HCT116 (cell line): ENCODE data around the gene LYAR. TPM values are rescaled to one million over a fixed set of nuclear protein-coding genes. Genes with fewer than 3 reads are reported as not detected.

Experiments
- ATAC-seq: fragments of 200-7000 bp; cut with Tn5 transposase; 2 replicates; pipeline ENCODE4 v1.9.1; 2020; ENCODE audit warnings: mild to moderate bottlenecking, moderate library complexity
- BruUV-seq: library from RNA; stranded (reverse); fragments of 400-500 nt; replicated peaks from 2 replicates; lab custom pipeline; 2021; lab: Mats Ljungman, UMichigan
- CTCF ChIA-PET: fragments of 300-600 bp; sonication (Branson Sonifier 250); formaldehyde crosslinking; loops from one replicate; lab custom pipeline; 2021; ENCODE audit warnings: antibody characterized with exemption; lab: Charles Lee
- POLR2A ChIA-PET: fragments of 300-600, 350-600 bp; sonication (Branson Sonifier 250); formaldehyde crosslinking; loops from one replicate; lab custom pipeline; 2021; ENCODE audit warnings: antibody characterized with exemption; lab: Charles Lee
- RAD21 ChIA-PET, 2 experiments: fragments of 300-600 bp; sonication (Branson Sonifier 250); formaldehyde crosslinking; loops; one replicate each; lab custom pipeline; 2023; ENCODE audit warnings: low total read pairs in 2 of 2; ENCODE audit not compliant: uncharacterized antibody in 2 of 2, unreplicated experiment in 2 of 2, low non-redundant PET in 1 of 2; lab: Charles Lee
- DNase-seq: peaks from one replicate; pipeline ENCODE4 v3.0.0-alpha.2; 2010; ENCODE audit warnings: low read depth, low spot score
- H2AFZ ChIP-seq: fragments of 200-600 bp; shearing (Covaris generic), sonication (generic); 2 replicates; pipeline ENCODE4 v1.6.1; 2017; ENCODE audit warnings: low read depth, mixed run types, mixed read lengths, antibody characterized with exemption, low read length; ENCODE audit not compliant: poor library complexity, severe bottlenecking
- H3K27ac ChIP-seq: 2 replicates; pipeline ENCODE4 v1.5.1; 2012; ENCODE audit warnings: low read depth, low read length
- H3K27me3 ChIP-seq: fragments of 200-600 bp; sonication (generic); 2 replicates; pipeline ENCODE4 v1.6.1; 2016; ENCODE audit warnings: mixed run types, low read length, mixed read lengths; ENCODE audit not compliant: insufficient read depth
- H3K36me3 ChIP-seq, 2 experiments: fragments of 200-500 bp in 1 of 2; fragments of 200-600 bp in 1 of 2; sonication (Bioruptor generic) in 1 of 2; sonication (generic) in 1 of 2; 2 replicates each; pipeline versions ENCODE4 v1.5.1 to v1.6.1; 2014 to 2016; ENCODE audit warnings: low read length in 2 of 2, inconsistent platforms in 1 of 2, mixed read lengths in 1 of 2, mixed run types in 1 of 2; ENCODE audit not compliant: insufficient read depth in 2 of 2, control insufficient read depth in 1 of 2
- H3K4me1 ChIP-seq, 2 experiments: fragments of 200-600 bp in 1 of 2; sonication (generic) in 1 of 2; 2 replicates each; pipeline versions ENCODE4 v1.5.1 to v1.6.1; 2012 to 2017; ENCODE audit warnings: low read length in 2 of 2, inconsistent platforms in 1 of 2, mild to moderate bottlenecking in 1 of 2, mixed read lengths in 1 of 2, mixed run types in 1 of 2, moderate library complexity in 1 of 2; ENCODE audit not compliant: insufficient read depth in 2 of 2, control insufficient read depth in 1 of 2
- H3K4me2 ChIP-seq: fragments of 200-600 bp; sonication (generic); 2 replicates; pipeline ENCODE4 v1.6.1; 2017; ENCODE audit warnings: mixed run types, low read length, mixed read lengths
- H3K4me3 ChIP-seq, 2 experiments: fragments of 200-600 bp in 1 of 2; sonication (generic) in 1 of 2; replicated peaks in 1 of 2; 2 replicates each; pipeline ENCODE4 v1.5.1; 2011 to 2016; ENCODE audit warnings: low read length in 2 of 2, control low read depth in 1 of 2, low read depth in 1 of 2, mild to moderate bottlenecking in 1 of 2, mixed read lengths in 1 of 2, mixed run types in 1 of 2
- H3K79me2 ChIP-seq: fragments of 200-600 bp; sonication (generic); 2 replicates; pipeline ENCODE4 v1.6.1; 2017; ENCODE audit warnings: mild to moderate bottlenecking, mixed run types, low read length, moderate library complexity, mixed read lengths; ENCODE audit not compliant: insufficient read depth
- H3K9ac ChIP-seq: fragments of 200-600 bp; sonication (generic); 2 replicates; pipeline ENCODE4 v1.6.1; 2016; ENCODE audit warnings: low read length, mixed read lengths
- H3K9me2 ChIP-seq: fragments of 200-600 bp; sonication (generic), shearing (Covaris generic); 2 replicates; pipeline ENCODE4 v1.6.1; 2017; ENCODE audit warnings: mixed run types, mild to moderate bottlenecking, moderate library complexity; ENCODE audit not compliant: insufficient read depth
- H3K9me3 ChIP-seq, 2 experiments: fragments of 200-500 bp in 1 of 2; fragments of 200-600 bp in 1 of 2; sonication (Bioruptor generic) in 1 of 2; sonication (generic) in 1 of 2; 2 replicates each; pipeline ENCODE4 v1.6.1; 2014 to 2017; ENCODE audit warnings: low read length in 2 of 2, mixed read lengths in 2 of 2, inconsistent platforms in 1 of 2, low read depth in 1 of 2, mild to moderate bottlenecking in 1 of 2, mixed run types in 1 of 2, moderate library complexity in 1 of 2; ENCODE audit not compliant: control insufficient read depth in 1 of 2, insufficient read depth in 1 of 2
- H4K20me1 ChIP-seq: fragments of 200-600 bp; sonication (generic), shearing (Covaris generic); 2 replicates; pipeline ENCODE4 v1.6.1; 2017; ENCODE audit warnings: mixed run types, mild to moderate bottlenecking, moderate library complexity; ENCODE audit not compliant: insufficient read depth
- CEBPB ChIP-seq: IDR thresholded peaks from 2 replicates; pipeline ENCODE4 v1.6.1; 2012; ENCODE audit warnings: low read depth
- ELF1 ChIP-seq: IDR thresholded peaks from 2 replicates; pipeline ENCODE4 v1.6.1; 2012; ENCODE audit warnings: low read depth, borderline replicate concordance
- EZH2 ChIP-seq: fragments of 200-600 bp; sonication (generic); IDR thresholded peaks from 2 replicates; pipeline ENCODE4 v1.6.1; 2017; ENCODE audit warnings: antibody characterized with exemption, mixed run types
- EZH2phosphoT487 ChIP-seq: fragments of 200-600 bp; IDR thresholded peaks from 2 replicates; pipeline ENCODE4 v1.6.1; 2018; ENCODE audit warnings: antibody characterized with exemption, borderline replicate concordance
- FOSL1 ChIP-seq: IDR thresholded peaks from 2 replicates; pipeline ENCODE4 v1.6.1; 2012; ENCODE audit warnings: low read depth
- POLR2AphosphoS5 ChIP-seq: IDR thresholded peaks from 2 replicates; pipeline ENCODE4 v1.6.1; 2011; ENCODE audit warnings: mild to moderate bottlenecking, low read depth, low read length, moderate library complexity
- RAD21 ChIP-seq: IDR thresholded peaks from 2 replicates; pipeline ENCODE4 v1.6.1; 2012; ENCODE audit warnings: low read depth, mild to moderate bottlenecking
- SIN3A ChIP-seq: IDR thresholded peaks from 2 replicates; pipeline ENCODE4 v1.6.1; 2012; ENCODE audit warnings: low read depth
- SP1 ChIP-seq: IDR thresholded peaks from 2 replicates; pipeline ENCODE4 v1.6.1; 2012; ENCODE audit warnings: low read depth
- SRF ChIP-seq: IDR thresholded peaks from 2 replicates; pipeline ENCODE4 v1.6.1; 2012; ENCODE audit warnings: low read depth
- TCF7L2 ChIP-seq: IDR thresholded peaks from 2 replicates; pipeline ENCODE4 v1.7.0; 2011; ENCODE audit warnings: borderline replicate concordance, inconsistent platforms; ENCODE audit not compliant: insufficient read depth, insufficient read length; ENCODE audit errors: extremely low read depth
- YY1 ChIP-seq: IDR thresholded peaks from 2 replicates; pipeline ENCODE4 v1.6.1; 2011; ENCODE audit warnings: low read length, low read depth, moderate library complexity, mild to moderate bottlenecking; ENCODE audit not compliant: insufficient replicate concordance; ENCODE audit errors: extremely low read depth
- ZFX ChIP-seq: fragments of 450-650 bp; IDR thresholded peaks from 2 replicates; pipeline ENCODE4 v1.6.1; 2017
- ZNF274 ChIP-seq: fragments of 200-500 bp; sonication (Bioruptor generic); IDR thresholded peaks from 2 replicates; pipeline ENCODE4 v1.6.1; 2014; ENCODE audit warnings: mild to moderate bottlenecking, low read depth, low read length, inconsistent platforms
- intact Hi-C: fragments of 100-400 bp; cut with micrococcal nuclease; formaldehyde crosslinking; loops from 2 replicates; pipeline ENCODE4 v1.10.0; 2022
- total RNA-seq: library from RNA; stranded (reverse); gene quantifications from one replicate; pipeline ENCODE4 v1.2.1, GENCODE V29; 2021; ENCODE audit not compliant: unreplicated experiment
- TF ChIP-seq, protein P1 (sequence below): IDR thresholded peaks from 2 replicates; pipeline ENCODE4 v1.6.1; 2011; ENCODE audit warnings: mild to moderate bottlenecking, low read length, moderate library complexity; ENCODE audit not compliant: insufficient replicate concordance; ENCODE audit errors: extremely low read depth

LYAR gene
- total RNA-seq, 1 experiment from 2014 or later = 53.0 TPM

DNA sequence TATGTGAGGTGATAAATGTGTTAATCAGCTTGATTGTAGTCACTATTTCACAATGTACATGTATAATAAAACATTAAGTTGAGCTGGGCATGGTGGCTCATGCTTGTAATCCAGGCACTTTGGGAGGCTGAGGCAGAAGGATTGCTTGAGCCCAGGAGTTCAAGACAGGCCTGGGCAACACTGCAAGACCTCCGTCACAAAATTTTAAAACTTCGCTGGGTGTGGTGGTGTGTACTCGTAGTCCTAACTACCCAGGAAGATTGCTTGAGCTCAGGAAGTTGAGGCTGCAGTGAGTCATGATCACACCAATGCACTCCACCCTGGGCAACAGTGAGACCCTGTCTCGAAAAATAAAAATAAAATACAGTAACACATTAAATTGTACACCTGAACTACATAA is 20.1 kb downstream of the LYAR start:
- H2AFZ ChIP-seq = no peak overlapping the region
- H3K79me2 ChIP-seq = no peaks in the 10 kb centered on the region
- RAD21 ChIA-PET = no interaction called here
- H3K4me3 ChIP-seq = no peak overlapping the region
- H3K27ac ChIP-seq = no peak overlapping the region
- POLR2A ChIA-PET = no interaction called here
- CTCF ChIA-PET = no interaction called here
- BruUV-seq = no TSS peak
- H3K4me2 ChIP-seq = no peak overlapping the region
- no peak for DNase-seq
- no peak for ATAC-seq
- no peaks in the 10 kb centered on the region for H3K4me1 ChIP-seq
- no peak for TF ChIP-seq SP1
- TF ChIP-seq SRF = no peak
- no peak overlapping the region for H3K9ac ChIP-seq
- H3K9me3 ChIP-seq = no peaks in the 10 kb centered on the region
- peaks cover 44 to 55% of the 10 kb centered on the region in 2 experiments for H3K36me3 ChIP-seq
- H4K20me1 ChIP-seq = no peaks in the 10 kb centered on the region
- H3K9me2 ChIP-seq = no peaks in the 10 kb centered on the region
- intact Hi-C loops = no loop called here
- no peaks in the 10 kb centered on the region for H3K27me3 ChIP-seq

DNA sequence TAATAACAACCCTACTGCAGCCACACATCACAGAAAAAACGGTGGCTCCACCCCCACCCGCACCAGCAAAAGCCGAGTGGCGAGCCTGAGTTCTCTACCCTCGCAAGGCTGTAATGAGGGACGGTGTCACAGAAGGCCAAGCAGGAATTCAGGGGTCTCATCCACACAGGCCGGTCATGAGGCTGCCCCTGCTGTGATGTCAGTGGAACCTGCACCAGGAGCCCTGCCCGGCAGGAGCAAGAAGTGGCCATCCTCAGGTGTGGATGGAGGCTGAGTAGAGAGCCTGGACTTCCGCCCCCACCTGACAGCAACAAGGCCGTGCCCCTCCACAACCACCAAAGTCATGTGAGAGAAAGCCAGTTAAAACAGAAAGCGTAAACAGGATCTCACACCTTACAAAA is 20.6 kb downstream of the LYAR start:
- Histone ChIP-seq H3K4me3 (no peak overlapping the region), H3K27ac (no peak overlapping the region), H2AFZ (no peak overlapping the region), H3K9ac (no peak overlapping the region), H3K79me2 (no peaks in the 10 kb centered on the region), H4K20me1 (no peaks in the 10 kb centered on the region), H3K36me3 (peaks cover 40 to 49% of the 10 kb centered on the region in 2 experiments), H3K9me2 (no peaks in the 10 kb centered on the region), H3K9me3 (no peaks in the 10 kb centered on the region), H3K27me3 (no peaks in the 10 kb centered on the region), H3K4me2 (no peak overlapping the region), H3K4me1 (no peaks in the 10 kb centered on the region)
- BruUV-seq = no TSS peak
- CTCF ChIA-PET = no interaction called here
- ATAC-seq (no peak), DNase-seq (no peak)
- RAD21 ChIA-PET = no interaction called here
- POLR2A ChIA-PET = interaction anchor here (1.3 kb wide), 1 partner anchor 18 kb away, joined by 3 read pairs; no protein-coding TSS in a partner anchor
- intact Hi-C loops = no loop called here
- no peak for TF ChIP-seq SRF
- TF ChIP-seq CEBPB = no peak
- TF ChIP-seq, protein P1, sequence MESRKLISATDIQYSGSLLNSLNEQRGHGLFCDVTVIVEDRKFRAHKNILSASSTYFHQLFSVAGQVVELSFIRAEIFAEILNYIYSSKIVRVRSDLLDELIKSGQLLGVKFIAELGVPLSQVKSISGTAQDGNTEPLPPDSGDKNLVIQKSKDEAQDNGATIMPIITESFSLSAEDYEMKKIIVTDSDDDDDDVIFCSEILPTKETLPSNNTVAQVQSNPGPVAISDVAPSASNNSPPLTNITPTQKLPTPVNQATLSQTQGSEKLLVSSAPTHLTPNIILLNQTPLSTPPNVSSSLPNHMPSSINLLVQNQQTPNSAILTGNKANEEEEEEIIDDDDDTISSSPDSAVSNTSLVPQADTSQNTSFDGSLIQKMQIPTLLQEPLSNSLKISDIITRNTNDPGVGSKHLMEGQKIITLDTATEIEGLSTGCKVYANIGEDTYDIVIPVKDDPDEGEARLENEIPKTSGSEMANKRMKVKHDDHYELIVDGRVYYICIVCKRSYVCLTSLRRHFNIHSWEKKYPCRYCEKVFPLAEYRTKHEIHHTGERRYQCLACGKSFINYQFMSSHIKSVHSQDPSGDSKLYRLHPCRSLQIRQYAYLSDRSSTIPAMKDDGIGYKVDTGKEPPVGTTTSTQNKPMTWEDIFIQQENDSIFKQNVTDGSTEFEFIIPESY = no peak
- no peak for TF ChIP-seq YY1
- TF ChIP-seq POLR2AphosphoS5 = no peak
- no peak for TF ChIP-seq ZNF274
- TF ChIP-seq FOSL1 = no peak
- TF ChIP-seq EZH2phosphoT487 = no peak
- no peak for TF ChIP-seq SIN3A
- TF ChIP-seq TCF7L2 = no peak
- TF ChIP-seq ZFX = no peak
- TF ChIP-seq RAD21 = no peak
- no peak for TF ChIP-seq EZH2
- TF ChIP-seq SP1 = no peak
- TF ChIP-seq ELF1 = no peak
